ENCODE data around the gene SNAP91. TPM values are rescaled to one million over a fixed set of nuclear protein-coding genes. Genes with fewer than 3 reads are reported as not detected.
"Not testable (repeated sequence)": the region's sequence is repeated elsewhere in the genome, so short reads cannot be mapped to it uniquely, and the experiment has no call there.

The SNAP91 gene
- total and polyA plus RNA-seq, 9 of the 15 experiments (the other 6 are each of a cell fraction or from before 2014, with no cell fraction given) = not detected

- TF ChIP-seq, protein P1, sequence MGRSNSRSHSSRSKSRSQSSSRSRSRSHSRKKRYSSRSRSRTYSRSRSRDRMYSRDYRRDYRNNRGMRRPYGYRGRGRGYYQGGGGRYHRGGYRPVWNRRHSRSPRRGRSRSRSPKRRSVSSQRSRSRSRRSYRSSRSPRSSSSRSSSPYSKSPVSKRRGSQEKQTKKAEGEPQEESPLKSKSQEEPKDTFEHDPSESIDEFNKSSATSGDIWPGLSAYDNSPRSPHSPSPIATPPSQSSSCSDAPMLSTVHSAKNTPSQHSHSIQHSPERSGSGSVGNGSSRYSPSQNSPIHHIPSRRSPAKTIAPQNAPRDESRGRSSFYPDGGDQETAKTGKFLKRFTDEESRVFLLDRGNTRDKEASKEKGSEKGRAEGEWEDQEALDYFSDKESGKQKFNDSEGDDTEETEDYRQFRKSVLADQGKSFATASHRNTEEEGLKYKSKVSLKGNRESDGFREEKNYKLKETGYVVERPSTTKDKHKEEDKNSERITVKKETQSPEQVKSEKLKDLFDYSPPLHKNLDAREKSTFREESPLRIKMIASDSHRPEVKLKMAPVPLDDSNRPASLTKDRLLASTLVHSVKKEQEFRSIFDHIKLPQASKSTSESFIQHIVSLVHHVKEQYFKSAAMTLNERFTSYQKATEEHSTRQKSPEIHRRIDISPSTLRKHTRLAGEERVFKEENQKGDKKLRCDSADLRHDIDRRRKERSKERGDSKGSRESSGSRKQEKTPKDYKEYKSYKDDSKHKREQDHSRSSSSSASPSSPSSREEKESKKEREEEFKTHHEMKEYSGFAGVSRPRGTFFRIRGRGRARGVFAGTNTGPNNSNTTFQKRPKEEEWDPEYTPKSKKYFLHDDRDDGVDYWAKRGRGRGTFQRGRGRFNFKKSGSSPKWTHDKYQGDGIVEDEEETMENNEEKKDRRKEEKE (IDR thresholded peaks at IDR 0.05; ENCODE audit: borderline replicate concordance in 1 of 2, control insufficient read depth in 1 of 2, low read depth in 2 of 2, low read length in 1 of 2) = no peak
- no peak for TF ChIP-seq DMBX1 (CRISPR knock-in tag; IDR thresholded peaks at IDR 0.05; ENCODE audit: borderline replicate concordance)
- no peak for TF ChIP-seq PATZ1 (CRISPR knock-in tag; IDR thresholded peaks at IDR 0.05; ENCODE audit: borderline replicate concordance)
- TF ChIP-seq, protein P2, sequence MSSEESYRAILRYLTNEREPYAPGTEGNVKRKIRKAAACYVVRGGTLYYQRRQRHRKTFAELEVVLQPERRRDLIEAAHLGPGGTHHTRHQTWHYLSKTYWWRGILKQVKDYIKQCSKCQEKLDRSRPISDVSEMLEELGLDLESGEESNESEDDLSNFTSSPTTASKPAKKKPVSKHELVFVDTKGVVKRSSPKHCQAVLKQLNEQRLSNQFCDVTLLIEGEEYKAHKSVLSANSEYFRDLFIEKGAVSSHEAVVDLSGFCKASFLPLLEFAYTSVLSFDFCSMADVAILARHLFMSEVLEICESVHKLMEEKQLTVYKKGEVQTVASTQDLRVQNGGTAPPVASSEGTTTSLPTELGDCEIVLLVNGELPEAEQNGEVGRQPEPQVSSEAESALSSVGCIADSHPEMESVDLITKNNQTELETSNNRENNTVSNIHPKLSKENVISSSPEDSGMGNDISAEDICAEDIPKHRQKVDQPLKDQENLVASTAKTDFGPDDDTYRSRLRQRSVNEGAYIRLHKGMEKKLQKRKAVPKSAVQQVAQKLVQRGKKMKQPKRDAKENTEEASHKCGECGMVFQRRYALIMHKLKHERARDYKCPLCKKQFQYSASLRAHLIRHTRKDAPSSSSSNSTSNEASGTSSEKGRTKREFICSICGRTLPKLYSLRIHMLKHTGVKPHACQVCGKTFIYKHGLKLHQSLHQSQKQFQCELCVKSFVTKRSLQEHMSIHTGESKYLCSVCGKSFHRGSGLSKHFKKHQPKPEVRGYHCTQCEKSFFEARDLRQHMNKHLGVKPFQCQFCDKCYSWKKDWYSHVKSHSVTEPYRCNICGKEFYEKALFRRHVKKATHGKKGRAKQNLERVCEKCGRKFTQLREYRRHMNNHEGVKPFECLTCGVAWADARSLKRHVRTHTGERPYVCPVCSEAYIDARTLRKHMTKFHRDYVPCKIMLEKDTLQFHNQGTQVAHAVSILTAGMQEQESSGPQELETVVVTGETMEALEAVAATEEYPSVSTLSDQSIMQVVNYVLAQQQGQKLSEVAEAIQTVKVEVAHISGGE (CRISPR knock-in tag; IDR thresholded peaks at IDR 0.05) = no peak
- TF ChIP-seq, protein P3, sequence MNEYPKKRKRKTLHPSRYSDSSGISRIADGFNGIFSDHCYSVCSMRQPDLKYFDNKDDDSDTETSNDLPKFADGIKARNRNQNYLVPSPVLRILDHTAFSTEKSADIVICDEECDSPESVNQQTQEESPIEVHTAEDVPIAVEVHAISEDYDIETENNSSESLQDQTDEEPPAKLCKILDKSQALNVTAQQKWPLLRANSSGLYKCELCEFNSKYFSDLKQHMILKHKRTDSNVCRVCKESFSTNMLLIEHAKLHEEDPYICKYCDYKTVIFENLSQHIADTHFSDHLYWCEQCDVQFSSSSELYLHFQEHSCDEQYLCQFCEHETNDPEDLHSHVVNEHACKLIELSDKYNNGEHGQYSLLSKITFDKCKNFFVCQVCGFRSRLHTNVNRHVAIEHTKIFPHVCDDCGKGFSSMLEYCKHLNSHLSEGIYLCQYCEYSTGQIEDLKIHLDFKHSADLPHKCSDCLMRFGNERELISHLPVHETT (CRISPR knock-in tag; conservative IDR thresholded peaks at IDR 0.05 in 1 of 2, IDR thresholded peaks at IDR 0.05 in 1 of 2) = no peak
Measured at GRCh38 chr6:83756565-83756964, 47.7 kb upstream of the SNAP91 start (continued).

DNA sequence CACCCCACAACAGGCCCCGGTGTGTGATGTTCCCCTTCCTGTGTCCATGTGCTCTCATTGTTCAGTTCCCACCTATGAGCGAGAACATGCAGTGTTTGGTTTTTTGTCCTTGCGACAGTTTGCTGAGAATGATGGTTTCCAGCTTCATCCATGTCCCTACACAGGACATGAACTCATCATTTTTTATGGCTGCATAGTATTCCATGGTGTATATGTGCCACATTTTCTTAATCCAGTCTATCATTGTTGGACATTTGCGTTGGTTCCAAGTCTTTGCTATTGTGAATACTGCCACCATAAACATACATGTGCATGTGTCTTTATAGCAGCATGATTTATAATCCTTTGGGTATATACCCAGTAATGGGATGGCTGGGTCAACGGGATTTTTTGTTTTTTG lies 43.5 kb upstream of the SNAP91 start:
- H2AFZ ChIP-seq (ENCODE audit: low read depth, low read length); H3K4me1 ChIP-seq (replicated peaks in 1 of 2; ENCODE audit: control insufficient read depth in 2 of 2, insufficient read depth in 2 of 2, low read length in 2 of 2); BruUV-seq (replicated peaks); ATAC-seq; CTCF ChIA-PET (ENCODE audit: low intra/inter-chr PET ratio); H3K27me3 ChIP-seq (ENCODE audit: control insufficient read depth in 2 of 2, insufficient read depth in 2 of 2, low read length in 2 of 2); in situ Hi-C loops (cut with MboI); H3K4me3 ChIP-seq; DNase-seq (ENCODE audit: extremely low read depth in 1 of 4, low spot score in 3 of 4); POLR2A ChIA-PET; H3K36me3 ChIP-seq (ENCODE audit: control insufficient read depth, insufficient read depth, low read length); FAIRE-seq; H3K79me2 ChIP-seq (ENCODE audit: control insufficient read depth, insufficient read depth, low read length); H3K4me2 ChIP-seq (ENCODE audit: insufficient read depth, low read length); H3K9ac ChIP-seq (ENCODE audit: insufficient read depth in 1 of 2, low read depth in 2 of 2, low read length in 2 of 2); H4K20me1 ChIP-seq (replicated peaks; ENCODE audit: control insufficient read depth, insufficient read depth, low read length); H3K9me3 ChIP-seq (replicated peaks; ENCODE audit: control insufficient read depth, insufficient read depth, low read depth, low read length); intact Hi-C loops (cut with micrococcal nuclease); H3K27ac ChIP-seq (ENCODE audit: extremely low read depth, low read depth, low read length); H3K9me1 ChIP-seq (ENCODE audit: control insufficient read depth, insufficient read depth, low read length): not testable (repeated sequence)
- 2% methylated on average over 4 of the region's 5 CpGs for WGBS (ENCODE audit: insufficient coverage, low coverage, missing lambda C conversion rate)

All from K562 (cell line).